Right lobe of liver (tissue), 4 donors: Measurements from ENCODE around the gene ZNF814.

ENCODE experiments used
- CTCF ChIP-seq, 4 donors: fragments of 200-600 bp in 3 of 4; fragments of 450-650 bp in 1 of 4; IDR thresholded peaks; one replicate each; pipeline versions ENCODE4 v1.5.1 to v1.8.0; 2016 to 2022; ENCODE audit warnings: antibody characterized with exemption in 4 of 4, mild to moderate bottlenecking in 2 of 4
- POLR2A ChIP-seq: fragments of 450-650 bp; IDR thresholded peaks from one replicate; pipeline ENCODE4 v1.6.1; 2017; ENCODE audit warnings: antibody characterized with exemption, mild to moderate bottlenecking
- donor health status: DM: no; HTN: no; CAD: no.
- donor health status: DM: no; HTN: no; CAD: no.
- donor health status: DM: no; HTN: yes; CAD: no.

- no peak for TF ChIP-seq CTCF (IDR thresholded peaks at IDR 0.05)
- TF ChIP-seq POLR2A = no peak
Observed at GRCh38 chr19:57803594-57804325, 85.1 kb downstream of the ZNF814 start.
